GM12864 (cell line): Measurements from ENCODE around the gene ZFP62.
A peak's percentile ranks its signal among the peaks of the same experiment; 100 is the strongest.

Source experiments
- DNase-seq: peaks from one replicate; pipeline ENCODE4 v3.0.0-alpha.2; 2011; ENCODE audit warnings: low read depth
- H3K4me3 ChIP-seq: 2 replicates; pipeline ENCODE4 v1.5.1; 2011; ENCODE audit warnings: mild to moderate bottlenecking, low read depth, low read length, control low read depth
- TF ChIP-seq, protein P1 (sequence below): IDR thresholded peaks from 2 replicates; pipeline ENCODE4 v1.5.1; 2011; ENCODE audit warnings: low read depth, mild to moderate bottlenecking, moderate library complexity, low read length, control low read depth, inconsistent platforms; ENCODE audit errors: missing control alignments

ZFP62 gene

GRCh38 chr5:180866985-180867384 is 5.9 kb upstream of the ZFP62 start:
- no peak overlapping the region for H3K4me3 ChIP-seq
- no peak for DNase-seq
- TF ChIP-seq, protein P1, sequence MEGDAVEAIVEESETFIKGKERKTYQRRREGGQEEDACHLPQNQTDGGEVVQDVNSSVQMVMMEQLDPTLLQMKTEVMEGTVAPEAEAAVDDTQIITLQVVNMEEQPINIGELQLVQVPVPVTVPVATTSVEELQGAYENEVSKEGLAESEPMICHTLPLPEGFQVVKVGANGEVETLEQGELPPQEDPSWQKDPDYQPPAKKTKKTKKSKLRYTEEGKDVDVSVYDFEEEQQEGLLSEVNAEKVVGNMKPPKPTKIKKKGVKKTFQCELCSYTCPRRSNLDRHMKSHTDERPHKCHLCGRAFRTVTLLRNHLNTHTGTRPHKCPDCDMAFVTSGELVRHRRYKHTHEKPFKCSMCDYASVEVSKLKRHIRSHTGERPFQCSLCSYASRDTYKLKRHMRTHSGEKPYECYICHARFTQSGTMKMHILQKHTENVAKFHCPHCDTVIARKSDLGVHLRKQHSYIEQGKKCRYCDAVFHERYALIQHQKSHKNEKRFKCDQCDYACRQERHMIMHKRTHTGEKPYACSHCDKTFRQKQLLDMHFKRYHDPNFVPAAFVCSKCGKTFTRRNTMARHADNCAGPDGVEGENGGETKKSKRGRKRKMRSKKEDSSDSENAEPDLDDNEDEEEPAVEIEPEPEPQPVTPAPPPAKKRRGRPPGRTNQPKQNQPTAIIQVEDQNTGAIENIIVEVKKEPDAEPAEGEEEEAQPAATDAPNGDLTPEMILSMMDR: no peak

GRCh38 chr5:180865981-180866695 is 5.1 kb upstream of the ZFP62 start:
- no peak overlapping the region for H3K4me3 ChIP-seq
- no peak for DNase-seq
- TF ChIP-seq, protein P1: no peak

- no peak for DNase-seq
- H3K4me3 ChIP-seq: no peak overlapping the region
- TF ChIP-seq, protein P1: no peak
Measured at GRCh38 chr5:180862645-180863044, 1.6 kb upstream of the ZFP62 start.

GRCh38 chr5:180860273-180860886 is 696 bp downstream of the ZFP62 start:
- peak overlapping the region; percentile 98 for H3K4me3 ChIP-seq
- peak; percentile 70 for DNase-seq
- TF ChIP-seq, protein P1: peak; percentile 38

GRCh38 chr5:180858586-180858985 is 2.5 kb downstream of the ZFP62 start:
- no peak for DNase-seq
- H3K4me3 ChIP-seq: no peak overlapping the region
- TF ChIP-seq, protein P1: no peak

GRCh38 chr5:180853848-180854176 is 7.3 kb downstream of the ZFP62 start:
- H3K4me3 ChIP-seq: no peak overlapping the region
- TF ChIP-seq, protein P1: no peak

More at GRCh38 chr5:180853848-180854176, 7.3 kb downstream of the ZFP62 start:
- DNase-seq: no peak
